K562 (cell line): ENCODE data around the gene SOX6. TPM values are rescaled to one million over a fixed set of nuclear protein-coding genes. Genes with fewer than 3 reads are reported as not detected.
A peak's percentile ranks its signal among the peaks of the same experiment; 100 is the strongest.

ENCODE experiments used
- BDP1 ChIP-seq: IDR thresholded peaks from 3 replicates; pipeline ENCODE4 v1.6.1; 2011; ENCODE audit not compliant: insufficient read length, insufficient read depth
- C11orf30 ChIP-seq: fragments of 450-650 bp; IDR thresholded peaks from 2 replicates; pipeline ENCODE4 v1.6.1; 2016; ENCODE audit warnings: low read depth, mild to moderate bottlenecking
- CBFA2T3 ChIP-seq: fragments of 450-650 bp; IDR thresholded peaks from 2 replicates; pipeline ENCODE4 v1.6.1; 2017
- CCAR2 ChIP-seq: fragments of 200-400 bp; formaldehyde crosslinking; IDR thresholded peaks from 2 replicates; pipeline ENCODE4 v1.6.1; 2017; ENCODE audit warnings: mild to moderate bottlenecking, low read depth, low read length
- CEBPB ChIP-seq: fragments of 450-650 bp; IDR thresholded peaks from 2 replicates; pipeline ENCODE4 v1.6.1; 2016; ENCODE audit warnings: missing genetic modification characterization, missing compliant biosample characterization
- DPF2 ChIP-seq: fragments of 450-650 bp; IDR thresholded peaks from 2 replicates; pipeline ENCODE4 v1.6.1; 2016
- E4F1 ChIP-seq: fragments of 250-450 bp; sonication (Bioruptor Pico); IDR thresholded peaks from 2 replicates; pipeline ENCODE4 v1.5.0; 2021; ENCODE audit warnings: mild to moderate bottlenecking, borderline replicate concordance
- FOXA1 ChIP-seq: fragments of 450-650 bp; IDR thresholded peaks from 2 replicates; pipeline ENCODE4 v1.6.1; 2016; ENCODE audit warnings: mild to moderate bottlenecking, borderline replicate concordance
- MAFF ChIP-seq: IDR thresholded peaks from 2 replicates; pipeline ENCODE4 v1.6.1; 2012; ENCODE audit warnings: low read length, improper control_type of control experiment
- NCOA1 ChIP-seq: fragments of 450-650 bp; IDR thresholded peaks from 2 replicates; pipeline ENCODE4 v1.6.1; 2016; ENCODE audit warnings: low read depth
- POLR2AphosphoS2 ChIP-seq: IDR thresholded peaks from 2 replicates; pipeline ENCODE4 v1.6.1; 2012; ENCODE audit warnings: low read length, improper control_type of control experiment
- SIN3B ChIP-seq: fragments of 450-650 bp; IDR thresholded peaks from 2 replicates; pipeline ENCODE4 v1.6.1; 2017; ENCODE audit warnings: low read depth, mild to moderate bottlenecking, moderate library complexity
- STAG1 ChIP-seq: sonication (generic); formaldehyde crosslinking; IDR thresholded peaks from 2 replicates; pipeline ENCODE4 v1.5.0; 2020; ENCODE audit warnings: missing genetic modification reagents, borderline replicate concordance
- TCF3 ChIP-seq: sonication (generic); formaldehyde crosslinking; IDR thresholded peaks from 2 replicates; pipeline ENCODE4 v1.4.0; 2020; ENCODE audit warnings: mild to moderate bottlenecking, missing genetic modification reagents
- TEAD2 ChIP-seq: fragments of 450-650 bp; IDR thresholded peaks from 2 replicates; pipeline ENCODE4 v1.6.1; 2016; ENCODE audit warnings: missing genetic modification characterization, control low read depth, missing compliant biosample characterization
- ZNF316 ChIP-seq: fragments of 450-650 bp; IDR thresholded peaks from 2 replicates; pipeline ENCODE4 v1.6.1; 2016
- ZNF444 ChIP-seq: fragments of 250-450 bp; sonication (Bioruptor Pico); IDR thresholded peaks from 2 replicates; pipeline ENCODE4 v1.4.0; 2020; ENCODE audit warnings: mild to moderate bottlenecking, moderate library complexity
- ZNF592 ChIP-seq: fragments of 450-650 bp; IDR thresholded peaks from 2 replicates; pipeline ENCODE4 v1.6.1; 2017; ENCODE audit warnings: antibody characterized with exemption, mild to moderate bottlenecking
- ZNF695 ChIP-seq: fragments of 450-650 bp; formaldehyde crosslinking; IDR thresholded peaks from 2 replicates; pipeline ENCODE4 v1.4.0; 2020; ENCODE audit warnings: mild to moderate bottlenecking, moderate library complexity
- polyA plus RNA-seq, 8 experiments: library from polyadenylated mRNA; depleted of rRNA in 4 of 8; stranded (reverse) in 5 of 8; unstranded in 3 of 8; fragments of >200 nt; fragmentation: Nextera tagmentation in 2 of 8; fragmentation: Illumina TruSeq in 1 of 8; extraction: Ambion mirVana in 2 of 8; extraction: Trizol in 1 of 8; gene quantifications; 2 replicates each; pipeline versions ENCODE4 v1.2.1 to v1.2.3, GENCODE V29; 2011 to 2014; ENCODE audit warnings: inconsistent platforms in 1 of 8, missing spikeins in 1 of 8
- total RNA-seq, 7 experiments: library from RNA; depleted of rRNA in 6 of 7; stranded (reverse); fragments of >200 nt in 6 of 7; fragmentation: Illumina TruSeq in 2 of 7; extraction: Trizol in 2 of 7; gene quantifications; 2 replicates each; pipeline versions ENCODE4 v1.2.1 to v1.2.3, GENCODE V29; 2011 to 2021; ENCODE audit warnings: low replicate concordance in 1 of 7
- TF ChIP-seq, protein P1 (sequence below): fragments of 250-450 bp; sonication (Bioruptor Pico); IDR thresholded peaks from 2 replicates; pipeline ENCODE4 v1.8.0; 2021; ENCODE audit warnings: borderline replicate concordance, mild to moderate bottlenecking, moderate library complexity; ENCODE audit not compliant: poor library complexity, severe bottlenecking
- TF ChIP-seq, protein P2 (sequence below): fragments of 250-450 bp; sonication (Bioruptor Pico); IDR thresholded peaks from 2 replicates; pipeline ENCODE4 v1.4.0; 2020; ENCODE audit warnings: mild to moderate bottlenecking, moderate library complexity, borderline replicate concordance

Gene SOX6
- total and polyA plus RNA-seq, 9 of the 15 experiments (the other 6 are each of a cell fraction or from before 2014, with no cell fraction given): 0.89 to 8.7 (median 5.7) TPM

GRCh38 chr11:16030664-16031063 lies 325.7 kb downstream of the SOX6 start (continued):
- TF ChIP-seq ZNF592 (no peak), ZNF444 (CRISPR knock-in tag) (no peak), POLR2AphosphoS2 (no peak), ZNF316 (peak; percentile 87), TCF3 (CRISPR knock-in tag) (peak; percentile 68), TEAD2 (tag) (no peak), MAFF (no peak), DPF2 (no peak), STAG1 (CRISPR knock-in tag) (no peak), NCOA1 (no peak), ZNF695 (CRISPR knock-in tag) (no peak), CEBPB (tag) (no peak), C11orf30 (peak; percentile 70), CBFA2T3 (peak; percentile 62; the same call in 1 of the 2 replicates), SIN3B (no peak), CCAR2 (no peak), E4F1 (CRISPR knock-in tag) (no peak), FOXA1 (no peak), BDP1 (no peak)
- TF ChIP-seq, protein P1, sequence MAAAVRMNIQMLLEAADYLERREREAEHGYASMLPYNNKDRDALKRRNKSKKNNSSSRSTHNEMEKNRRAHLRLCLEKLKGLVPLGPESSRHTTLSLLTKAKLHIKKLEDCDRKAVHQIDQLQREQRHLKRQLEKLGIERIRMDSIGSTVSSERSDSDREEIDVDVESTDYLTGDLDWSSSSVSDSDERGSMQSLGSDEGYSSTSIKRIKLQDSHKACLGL (CRISPR knock-in tag): no peak
- TF ChIP-seq, protein P2, sequence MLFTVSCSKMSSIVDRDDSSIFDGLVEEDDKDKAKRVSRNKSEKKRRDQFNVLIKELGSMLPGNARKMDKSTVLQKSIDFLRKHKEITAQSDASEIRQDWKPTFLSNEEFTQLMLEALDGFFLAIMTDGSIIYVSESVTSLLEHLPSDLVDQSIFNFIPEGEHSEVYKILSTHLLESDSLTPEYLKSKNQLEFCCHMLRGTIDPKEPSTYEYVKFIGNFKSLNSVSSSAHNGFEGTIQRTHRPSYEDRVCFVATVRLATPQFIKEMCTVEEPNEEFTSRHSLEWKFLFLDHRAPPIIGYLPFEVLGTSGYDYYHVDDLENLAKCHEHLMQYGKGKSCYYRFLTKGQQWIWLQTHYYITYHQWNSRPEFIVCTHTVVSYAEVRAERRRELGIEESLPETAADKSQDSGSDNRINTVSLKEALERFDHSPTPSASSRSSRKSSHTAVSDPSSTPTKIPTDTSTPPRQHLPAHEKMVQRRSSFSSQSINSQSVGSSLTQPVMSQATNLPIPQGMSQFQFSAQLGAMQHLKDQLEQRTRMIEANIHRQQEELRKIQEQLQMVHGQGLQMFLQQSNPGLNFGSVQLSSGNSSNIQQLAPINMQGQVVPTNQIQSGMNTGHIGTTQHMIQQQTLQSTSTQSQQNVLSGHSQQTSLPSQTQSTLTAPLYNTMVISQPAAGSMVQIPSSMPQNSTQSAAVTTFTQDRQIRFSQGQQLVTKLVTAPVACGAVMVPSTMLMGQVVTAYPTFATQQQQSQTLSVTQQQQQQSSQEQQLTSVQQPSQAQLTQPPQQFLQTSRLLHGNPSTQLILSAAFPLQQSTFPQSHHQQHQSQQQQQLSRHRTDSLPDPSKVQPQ (CRISPR knock-in tag): no peak
